Mucosa of stomach (tissue), 1 donor: ENCODE data around the gene ARHGEF17.

Experiments
- H3K27me3 ChIP-seq: one replicate; pipeline ENCODE4 v1.7.0; 2013; ENCODE audit warnings: mild to moderate bottlenecking, low read length; ENCODE audit not compliant: control insufficient read depth, insufficient read depth
- H3K36me3 ChIP-seq: one replicate; pipeline ENCODE4 v1.7.0; 2013; ENCODE audit warnings: low read length; ENCODE audit not compliant: control insufficient read depth, insufficient read depth
- H3K4me1 ChIP-seq: one replicate; pipeline ENCODE4 v1.7.0; 2013; ENCODE audit warnings: mild to moderate bottlenecking, low read length; ENCODE audit not compliant: control insufficient read depth, insufficient read depth
- H3K4me3 ChIP-seq: one replicate; pipeline ENCODE4 v1.7.0; 2013; ENCODE audit warnings: low read length
- H3K9ac ChIP-seq: one replicate; pipeline ENCODE4 v1.7.0; 2013; ENCODE audit warnings: mild to moderate bottlenecking, low read length, moderate library complexity
- H3K9me3 ChIP-seq: one replicate; pipeline ENCODE4 v1.7.0; 2013; ENCODE audit warnings: mild to moderate bottlenecking, low read length, moderate library complexity; ENCODE audit not compliant: control insufficient read depth
- donor health status: Pancreatic carcinoma.

The ARHGEF17 gene

DNA sequence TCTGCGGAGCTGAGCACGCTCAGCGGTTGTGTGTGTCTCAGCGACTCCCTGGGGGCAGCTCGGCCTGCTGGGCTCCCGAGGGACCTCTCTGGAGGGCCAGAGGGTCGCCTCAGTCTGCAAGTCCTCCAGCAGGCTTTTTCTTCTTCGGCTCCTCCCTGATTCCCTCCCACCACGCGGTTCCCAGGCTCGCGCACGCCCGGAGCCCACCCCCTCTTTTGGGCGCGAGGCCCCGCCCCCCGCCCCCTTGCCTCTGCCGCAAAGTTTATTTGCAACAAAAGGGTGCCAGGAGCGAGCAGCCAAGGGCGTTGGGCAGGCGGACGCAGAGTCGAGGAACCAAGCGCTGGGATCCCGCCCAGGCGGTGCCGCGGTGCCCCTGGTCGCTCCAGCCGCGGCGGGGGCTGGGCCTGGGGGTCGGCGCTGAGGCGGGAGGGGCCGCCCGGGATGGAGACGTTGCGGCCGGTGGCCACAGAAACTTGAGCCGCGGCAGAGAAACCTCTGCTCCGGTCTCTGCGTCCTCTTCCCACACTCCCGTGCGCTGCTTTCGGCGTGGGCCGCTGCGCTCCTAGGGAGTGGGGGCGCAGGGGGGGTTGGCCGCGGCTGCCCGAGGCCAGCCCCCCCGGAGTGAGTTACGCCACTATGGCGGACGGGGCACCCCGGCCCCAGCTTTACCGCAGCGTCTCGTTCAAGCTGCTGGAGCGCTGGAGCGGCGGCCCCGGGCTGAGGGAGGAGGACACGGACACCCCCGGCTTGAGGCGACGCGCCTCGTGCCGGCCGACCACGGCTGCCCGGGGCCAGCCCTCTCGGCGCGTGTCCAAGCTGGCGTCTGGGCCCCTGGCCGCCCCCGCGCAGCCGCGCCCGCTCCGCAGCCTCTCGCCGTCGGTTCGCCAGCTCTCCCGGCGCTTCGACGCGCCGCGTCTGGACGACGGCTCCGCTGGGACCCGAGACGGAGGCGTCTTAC lies at the start of gene ARHGEF17:
Gene ARHGEF17, plus strand, starts transcription at position 274 of the 958 bp plus-strand sequence. Its CDS starts 363 bp downstream, at position 637.
- no peaks in the 10 kb centered on the region for H3K9me3 ChIP-seq
- peaks cover 19% of the 10 kb centered on the region for H3K27me3 ChIP-seq
- peak within 1 kb of the TSS; percentile 71 for H3K9ac ChIP-seq
- no peaks in the 10 kb centered on the region for H3K36me3 ChIP-seq
- H3K4me1 ChIP-seq = peaks cover 31% of the 10 kb centered on the region
- H3K4me3 ChIP-seq = peak within 1 kb of the TSS; percentile 41

DNA sequence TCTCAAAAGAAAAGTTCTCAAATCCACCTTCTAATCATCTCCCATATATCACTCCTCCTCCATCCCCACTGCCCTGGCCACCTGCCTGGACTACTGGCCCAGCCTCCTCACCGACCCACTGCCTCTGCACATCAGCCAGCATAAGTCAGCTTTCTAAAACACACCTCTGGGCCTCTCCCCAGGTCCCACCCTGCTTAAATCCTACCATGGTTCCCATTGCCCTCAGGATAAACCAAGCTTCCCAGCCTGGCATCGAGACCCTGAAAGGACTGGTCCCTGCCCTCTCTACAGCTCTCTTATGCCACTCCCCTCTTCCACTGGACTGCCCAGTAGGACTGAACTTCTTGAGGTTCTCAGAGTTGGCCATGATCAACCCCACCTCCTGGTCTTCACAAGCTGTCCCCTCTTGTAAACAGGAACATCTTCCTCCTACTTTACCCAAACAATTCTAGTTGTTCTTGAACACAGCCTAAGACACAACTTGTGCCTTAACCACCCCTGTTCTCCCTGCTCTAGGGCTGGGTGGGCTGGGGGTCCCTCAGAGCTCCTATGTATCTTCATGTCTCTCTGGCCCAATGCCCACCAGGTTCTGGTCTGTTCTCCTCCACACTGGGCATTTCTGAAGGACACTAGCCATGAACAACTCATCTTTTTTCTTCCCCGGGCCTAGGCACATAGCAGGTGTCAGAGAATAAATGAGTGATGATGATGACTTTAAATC lies 48.5 kb upstream of the ARHGEF17 start:
- Histone ChIP-seq H3K9me3 (no peaks in the 10 kb centered on the region), H3K27me3 (peaks cover 15% of the 10 kb centered on the region), H3K4me3 (no peak overlapping the region), H3K36me3 (no peaks in the 10 kb centered on the region), H3K4me1 (no peaks in the 10 kb centered on the region), H3K9ac (no peak overlapping the region)

DNA sequence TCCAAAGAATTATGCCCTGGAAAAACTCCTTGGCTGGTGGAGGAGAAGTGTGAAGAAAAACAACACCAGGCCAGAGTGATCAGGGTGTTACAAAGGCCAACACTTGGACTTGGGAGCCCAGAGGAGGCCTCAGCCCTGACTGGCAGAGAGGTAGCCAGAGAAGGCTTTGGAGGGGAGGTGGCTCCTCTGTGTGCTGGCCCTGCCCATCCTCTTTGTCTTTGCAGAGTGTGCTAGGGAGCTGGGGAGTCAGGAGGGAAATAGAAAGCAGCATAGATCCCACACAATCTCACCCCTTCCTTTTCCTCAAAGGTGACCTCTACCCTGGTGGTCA lies 48.0 kb upstream of the ARHGEF17 start:
- H3K9me3 ChIP-seq = no peaks in the 10 kb centered on the region
- no peak overlapping the region for H3K9ac ChIP-seq
- H3K27me3 ChIP-seq = peaks cover 20% of the 10 kb centered on the region
- no peak overlapping the region for H3K4me3 ChIP-seq
- H3K4me1 ChIP-seq = no peaks in the 10 kb centered on the region
- H3K36me3 ChIP-seq = no peaks in the 10 kb centered on the region

- H3K36me3 ChIP-seq = no peaks in the 10 kb centered on the region
- peaks cover 32% of the 10 kb centered on the region for H3K27me3 ChIP-seq
- H3K9ac ChIP-seq = no peak overlapping the region
- no peaks in the 10 kb centered on the region for H3K4me1 ChIP-seq
- H3K9me3 ChIP-seq = no peaks in the 10 kb centered on the region
- no peak overlapping the region for H3K4me3 ChIP-seq
Measured at GRCh38 chr11:73262851-73263495, 45.1 kb upstream of the ARHGEF17 start.

GRCh38 chr11:73263640-73264039 lies 44.4 kb upstream of the ARHGEF17 start:
- no peaks in the 10 kb centered on the region for H3K36me3 ChIP-seq
- H3K27me3 ChIP-seq = peaks cover 32% of the 10 kb centered on the region
- H3K4me1 ChIP-seq = no peaks in the 10 kb centered on the region
- H3K9ac ChIP-seq = no peak overlapping the region
- no peaks in the 10 kb centered on the region for H3K9me3 ChIP-seq
- no peak overlapping the region for H3K4me3 ChIP-seq

GRCh38 chr11:73265278-73265810 lies 42.7 kb upstream of the ARHGEF17 start:
- Histone ChIP-seq H3K9me3 (no peaks in the 10 kb centered on the region), H3K36me3 (no peaks in the 10 kb centered on the region), H3K9ac (no peak overlapping the region), H3K4me1 (no peaks in the 10 kb centered on the region), H3K4me3 (no peak overlapping the region), H3K27me3 (peaks cover 32% of the 10 kb centered on the region)

DNA sequence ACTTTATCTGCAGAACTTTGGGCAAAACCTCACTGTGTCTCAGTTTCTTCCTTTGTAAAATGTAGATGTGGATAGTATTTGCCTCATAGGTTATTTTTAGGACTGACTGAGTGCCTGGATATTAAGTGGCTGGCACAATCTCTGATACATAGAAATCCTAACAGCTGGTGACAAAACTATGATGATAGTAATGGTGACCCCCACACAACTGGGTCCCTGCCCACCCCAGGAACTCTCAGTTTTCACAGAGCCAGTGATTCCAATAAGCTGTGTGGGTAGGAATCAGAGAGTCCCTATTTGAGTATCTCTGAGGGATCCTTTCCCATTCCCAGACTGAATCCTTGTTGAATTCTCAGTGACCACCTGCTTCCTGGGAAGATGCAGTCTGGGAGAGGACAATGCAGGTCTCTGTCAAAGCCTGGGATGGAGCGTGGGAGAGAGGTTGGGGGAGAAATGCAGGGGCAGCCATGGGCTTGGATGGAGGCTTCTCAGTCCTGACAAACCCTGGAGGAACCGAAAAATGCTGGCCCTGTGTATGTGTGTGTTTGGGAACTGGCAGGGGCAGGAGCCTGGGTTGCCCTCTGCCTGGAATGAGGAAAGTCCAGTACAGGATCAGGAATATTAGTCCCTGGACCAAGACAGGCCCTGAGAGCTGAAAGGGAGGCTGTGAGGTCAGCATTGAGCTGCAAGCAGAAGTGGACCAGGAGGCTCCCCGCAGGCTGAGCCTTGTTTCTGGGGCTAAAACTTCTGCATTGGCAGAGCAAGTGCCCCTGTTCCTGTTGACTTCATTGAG lies 42.0 kb upstream of the ARHGEF17 start:
- Histone ChIP-seq H3K4me1 (peaks cover 5% of the 10 kb centered on the region), H3K36me3 (no peaks in the 10 kb centered on the region), H3K9ac (no peak overlapping the region), H3K9me3 (no peaks in the 10 kb centered on the region), H3K27me3 (peaks cover 35% of the 10 kb centered on the region), H3K4me3 (no peak overlapping the region)

DNA sequence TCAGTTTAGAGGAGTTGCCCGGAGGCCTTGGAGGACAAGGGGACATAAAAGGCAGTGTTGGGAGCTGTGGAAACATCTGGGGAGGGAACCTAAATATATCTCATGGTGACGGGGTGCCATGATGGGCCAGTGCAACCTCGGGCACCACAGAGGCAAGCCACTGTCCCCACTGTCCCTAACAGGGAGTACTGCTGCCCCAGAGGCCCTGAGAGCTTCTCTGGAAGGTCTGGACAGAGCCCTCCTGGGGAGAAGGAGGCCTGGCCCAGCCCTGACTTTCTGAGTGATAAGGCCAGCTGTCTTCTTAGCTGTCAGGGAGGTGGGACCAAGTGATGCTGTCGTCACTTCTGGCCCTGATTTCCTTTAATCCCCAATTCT lies 41.4 kb upstream of the ARHGEF17 start:
- H3K9me3 ChIP-seq = no peaks in the 10 kb centered on the region
- no peak overlapping the region for H3K4me3 ChIP-seq
- H3K4me1 ChIP-seq = peaks cover 5% of the 10 kb centered on the region
- peaks cover 35% of the 10 kb centered on the region for H3K27me3 ChIP-seq
- no peak overlapping the region for H3K9ac ChIP-seq
- H3K36me3 ChIP-seq = no peaks in the 10 kb centered on the region

DNA sequence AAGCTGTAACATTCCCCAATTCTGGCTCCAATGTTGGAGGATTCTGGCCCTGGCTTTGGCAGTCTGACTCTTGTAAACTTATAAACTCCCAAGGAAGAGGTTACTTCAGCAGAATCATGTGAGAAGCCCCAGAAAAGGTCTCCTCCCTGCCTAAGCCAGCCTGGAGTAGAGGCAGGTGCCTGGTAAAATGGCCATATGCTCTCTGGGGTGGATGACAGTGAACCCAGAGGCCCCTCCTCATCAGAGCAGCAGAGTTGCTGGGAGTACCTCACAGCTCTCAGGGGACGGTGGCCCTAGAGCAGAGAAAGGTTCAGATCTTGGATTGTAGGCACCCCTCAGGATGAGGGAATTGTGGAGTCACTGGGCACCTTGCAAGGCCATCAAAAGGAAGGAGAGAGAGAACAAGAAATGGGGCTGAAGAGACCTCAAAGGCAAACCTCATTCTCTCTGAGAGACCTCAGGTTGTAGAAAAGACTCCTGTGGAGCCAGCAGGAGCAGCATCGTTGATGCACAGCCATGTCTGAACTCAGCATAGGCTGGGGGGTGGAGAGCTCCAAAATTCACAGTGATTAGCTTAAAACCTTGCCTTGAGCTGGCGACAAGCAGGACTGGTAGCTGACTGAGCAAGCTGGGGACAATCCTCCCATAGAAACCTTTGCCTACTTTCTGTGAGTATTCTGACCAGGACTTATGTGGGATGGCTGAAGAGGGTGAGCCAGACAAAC lies 40.8 kb upstream of the ARHGEF17 start:
- no peaks in the 10 kb centered on the region for H3K9me3 ChIP-seq
- H3K27me3 ChIP-seq = peaks cover 35% of the 10 kb centered on the region
- H3K4me3 ChIP-seq = no peak overlapping the region
- H3K9ac ChIP-seq = no peak overlapping the region
- peaks cover 5% of the 10 kb centered on the region for H3K4me1 ChIP-seq
- no peaks in the 10 kb centered on the region for H3K36me3 ChIP-seq

- Histone ChIP-seq H3K9me3 (no peaks in the 10 kb centered on the region), H3K27me3 (peaks cover 35% of the 10 kb centered on the region), H3K9ac (no peak overlapping the region), H3K36me3 (no peaks in the 10 kb centered on the region), H3K4me3 (no peak overlapping the region), H3K4me1 (peaks cover 5% of the 10 kb centered on the region)
Measured at GRCh38 chr11:73267906-73268540, 40.1 kb upstream of the ARHGEF17 start.
